Keratinocyte (primary cell): Measurements from ENCODE around the gene MED15. TPM values are rescaled to one million over a fixed set of nuclear protein-coding genes. Genes with fewer than 3 reads are reported as not detected.

ENCODE experiments used
- DNase-seq: peaks from one replicate; pipeline ENCODE4 v3.0.0-alpha.2; 2011; ENCODE audit warnings: low read depth, missing footprints, low spot score
- FAIRE-seq: peaks from 2 replicates; lab custom pipeline; 2011; peaks lifted over from hg19 to GRCh38; lab: Jason Lieb, UNC
- H2AFZ ChIP-seq: 2 replicates; pipeline ENCODE4 v1.6.0; 2012; ENCODE audit warnings: low read length, control low read depth, inconsistent platforms; ENCODE audit not compliant: control insufficient read depth
- H3K27ac ChIP-seq: 2 replicates; pipeline ENCODE4 v1.5.1; 2011; ENCODE audit warnings: low read length; ENCODE audit not compliant: control insufficient read depth, insufficient read depth
- H3K27me3 ChIP-seq: 3 replicates; pipeline ENCODE4 v1.6.0; 2011; ENCODE audit warnings: low read length; ENCODE audit not compliant: control insufficient read depth, insufficient read depth; ENCODE audit errors: extremely low read depth
- H3K36me3 ChIP-seq, 2 experiments: 2 replicates in 1 of 2; 3 replicates in 1 of 2; pipeline ENCODE4 v1.5.1; 2011; ENCODE audit warnings: low read length in 2 of 2, mild to moderate bottlenecking in 1 of 2; ENCODE audit not compliant: control insufficient read depth in 2 of 2, insufficient read depth in 2 of 2; ENCODE audit errors: extremely low read depth in 1 of 2
- H3K4me1 ChIP-seq: 3 replicates; pipeline ENCODE4 v1.5.1; 2011; ENCODE audit warnings: low read length; ENCODE audit not compliant: control insufficient read depth, insufficient read depth; ENCODE audit errors: extremely low read depth
- H3K4me2 ChIP-seq: 3 replicates; pipeline ENCODE4 v1.6.0; 2011; ENCODE audit warnings: low read depth, low read length; ENCODE audit not compliant: control insufficient read depth, insufficient read depth; ENCODE audit errors: extremely low read depth
- H3K4me3 ChIP-seq, 3 experiments: fragments of 200-600 bp in 1 of 3; sonication (generic) in 1 of 3; 2 replicates in 2 of 3; 3 replicates in 1 of 3; pipeline ENCODE4 v1.5.1; 2011 to 2016; ENCODE audit warnings: low read length in 3 of 3, mild to moderate bottlenecking in 3 of 3, control low read depth in 2 of 3, inconsistent platforms in 1 of 3, low read depth in 1 of 3, mixed read lengths in 1 of 3, mixed run types in 1 of 3, moderate library complexity in 1 of 3; ENCODE audit not compliant: control insufficient read depth in 2 of 3, insufficient read depth in 2 of 3; ENCODE audit errors: extremely low read depth in 1 of 3
- H3K79me2 ChIP-seq: 2 replicates; pipeline ENCODE4 v1.6.0; 2012; ENCODE audit warnings: low read length; ENCODE audit not compliant: control insufficient read depth, insufficient read depth
- H3K9ac ChIP-seq: 3 replicates; pipeline ENCODE4 v1.6.0; 2011; ENCODE audit warnings: low read length; ENCODE audit not compliant: control insufficient read depth, insufficient read depth; ENCODE audit errors: extremely low read depth
- H3K9me1 ChIP-seq: 3 replicates; pipeline ENCODE4 v1.6.0; 2011; ENCODE audit warnings: low read length; ENCODE audit not compliant: control insufficient read depth, insufficient read depth; ENCODE audit errors: extremely low read depth
- H3K9me3 ChIP-seq: 2 replicates; pipeline ENCODE4 v1.5.1; 2012; ENCODE audit warnings: low read depth, low read length; ENCODE audit not compliant: control insufficient read depth
- H4K20me1 ChIP-seq: 3 replicates; pipeline ENCODE4 v1.6.0; 2011; ENCODE audit warnings: low read length; ENCODE audit not compliant: control insufficient read depth, insufficient read depth; ENCODE audit errors: extremely low read depth
- CTCF ChIP-seq, 3 experiments: IDR thresholded peaks in 1 of 3; conservative IDR thresholded peaks in 1 of 3; optimal IDR thresholded peaks in 1 of 3; 2 replicates in 2 of 3; 3 replicates in 1 of 3; pipeline versions ENCODE3 to v1.5.1; 2011; ENCODE audit warnings: low read length in 3 of 3, mild to moderate bottlenecking in 3 of 3, moderate library complexity in 2 of 3, control low read depth in 1 of 3, inconsistent platforms in 1 of 3; ENCODE audit not compliant: insufficient read depth in 2 of 3; ENCODE audit errors: extremely low read depth in 1 of 3
- EZH2 ChIP-seq: IDR thresholded peaks from one replicate; pipeline ENCODE4 v1.6.1; 2012; ENCODE audit warnings: inconsistent platforms, mild to moderate bottlenecking, low read length, moderate library complexity
- dilution Hi-C: fragments of 300-500 bp; cut with MboI; formaldehyde crosslinking; loops from one replicate; pipeline ENCODE4 v1.7.0; 2020; ENCODE audit warnings: low sequenced_read_pairs; ENCODE audit not compliant: extremely low pct_ligation_motif_present
- polyA plus RNA-seq, 5 experiments: library from polyadenylated mRNA; depleted of rRNA in 3 of 5; stranded (reverse) in 3 of 5; stranded (forward) in 1 of 5; unstranded in 1 of 5; fragments of >200 nt; gene quantifications; 1 replicate in 1 of 5; 2 replicates in 3 of 5; 3 replicates in 1 of 5; pipeline versions ENCODE4 v1.2.1 to v1.2.3, GENCODE V29; 2011 to 2012; ENCODE audit warnings: missing spikeins in 2 of 5, low read depth in 1 of 5, low replicate concordance in 1 of 5

Gene MED15
- polyA plus RNA-seq, 1 donor (not counting 4 experiments of a cell fraction or from before 2014, with no cell fraction given) = 24.9 TPM

- Histone ChIP-seq H3K9ac (no peak overlapping the region), H3K9me3 (no peaks in the 10 kb centered on the region), H3K4me2 (no peak overlapping the region), H3K9me1 (peaks cover 8% of the 10 kb centered on the region), H3K4me3 (no peak overlapping the region), H3K4me1 (peaks cover 59% of the 10 kb centered on the region), H3K27ac (no peak overlapping the region), H2AFZ (no peak overlapping the region), H3K27me3 (no peaks in the 10 kb centered on the region), H4K20me1 (peaks cover 31% of the 10 kb centered on the region), H3K36me3 (peaks cover 35 to 55% of the 10 kb centered on the region in 2 experiments), H3K79me2 (peaks cover 18% of the 10 kb centered on the region)
- TF ChIP-seq EZH2 (no peak), CTCF (optimal IDR thresholded peaks at IDR 0.05 in 1 of 3, IDR thresholded peaks at IDR 0.05 in 1 of 3, conservative IDR thresholded peaks at IDR 0.05 in 1 of 3; ENCODE audit: extremely low read depth in 1 of 3, insufficient read depth in 2 of 3, low read length in 3 of 3) (no peak)
- dilution Hi-C loops = no loop called here
- DNase-seq (no peak), FAIRE-seq (no peak)
Measured at GRCh38 chr22:20565079-20565734, 57.8 kb downstream of the MED15 start.

- no peaks in the 10 kb centered on the region for H3K9me3 ChIP-seq
- FAIRE-seq (no peak), DNase-seq (no peak)
- H3K79me2 ChIP-seq = peaks cover 15% of the 10 kb centered on the region
- H3K36me3 ChIP-seq = peaks cover 33 to 55% of the 10 kb centered on the region in 2 experiments
- dilution Hi-C loops = no loop called here
- H3K4me2 ChIP-seq = no peak overlapping the region
- H4K20me1 ChIP-seq = peaks cover 31% of the 10 kb centered on the region
- H3K4me3 ChIP-seq = no peak overlapping the region
- H3K4me1 ChIP-seq = peaks cover 59% of the 10 kb centered on the region
- H3K27me3 ChIP-seq = no peaks in the 10 kb centered on the region
- H2AFZ ChIP-seq = no peak overlapping the region
- peaks cover 8% of the 10 kb centered on the region for H3K9me1 ChIP-seq
- H3K27ac ChIP-seq = no peak overlapping the region
- H3K9ac ChIP-seq = no peak overlapping the region
- no peak for TF ChIP-seq EZH2
- no peak for TF ChIP-seq CTCF (optimal IDR thresholded peaks at IDR 0.05 in 1 of 3, IDR thresholded peaks at IDR 0.05 in 1 of 3, conservative IDR thresholded peaks at IDR 0.05 in 1 of 3; ENCODE audit: extremely low read depth in 1 of 3, insufficient read depth in 2 of 3, low read length in 3 of 3)
Measured at GRCh38 chr22:20565761-20566160, 58.4 kb downstream of the MED15 start.
